ENCODE data around the gene ZBTB44.
"Not testable (repeated sequence)": the region's sequence is repeated elsewhere in the genome, so short reads cannot be mapped to it uniquely, and the experiment has no call there.

Gene ZBTB44

GRCh38 chr11:130314750-130315285, at the start of gene ZBTB44:
Gene ZBTB44 (minus strand): TSS chr11:130314917. CDS start chr11:130261873, 53,044 bp downstream.
- DNase-seq, result peak; percentile 91 to 97 (median 96)

GRCh38 chr11:130359419-130359818, 44.7 kb upstream of the ZBTB44 start:
- DNase-seq, result no peak

GRCh38 chr11:130358398-130358797, 43.7 kb upstream of the ZBTB44 start:
- no peak for DNase-seq

GRCh38 chr11:130347261-130347660, 32.5 kb upstream of the ZBTB44 start:
- no peak for DNase-seq

- DNase-seq, result no peak
These were observed 30.1 kb upstream of the ZBTB44 start for GRCh38 chr11:130344841-130345240.

GRCh38 chr11:130340671-130341319, 26.1 kb upstream of the ZBTB44 start:
- no peak for DNase-seq

DNA sequence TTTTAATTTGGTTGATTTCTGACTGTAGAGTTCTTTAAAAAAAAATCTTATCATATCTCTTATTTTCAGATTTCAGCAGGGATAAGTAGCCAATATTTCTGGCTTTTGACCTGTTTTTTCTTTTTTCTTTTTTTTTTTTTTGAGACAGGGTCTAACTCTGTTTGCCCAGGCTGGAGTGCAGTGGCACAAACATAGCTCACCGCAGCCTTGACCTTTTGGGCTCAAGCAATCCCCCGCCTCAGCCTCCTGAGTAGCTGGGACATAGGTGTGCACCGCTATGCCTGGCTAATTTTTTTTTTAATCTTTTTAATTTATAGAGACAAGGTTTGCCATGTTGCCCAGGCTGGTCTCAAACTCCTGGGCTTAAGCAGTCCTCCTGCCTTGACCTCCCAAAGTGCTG, 23.9 kb upstream of the ZBTB44 start:
- no peak for DNase-seq

- no peak for DNase-seq
These were observed 22.8 kb upstream of the ZBTB44 start for GRCh38 chr11:130337281-130338089.

GRCh38 chr11:130331397-130331796, 16.7 kb upstream of the ZBTB44 start:
- not testable (repeated sequence) for DNase-seq

GRCh38 chr11:130330101-130330684, 15.5 kb upstream of the ZBTB44 start:
- DNase-seq, result no peak

GRCh38 chr11:130328420-130328819, 13.7 kb upstream of the ZBTB44 start:
- DNase-seq, result no peak

- DNase-seq, result no peak
These were observed 13.0 kb upstream of the ZBTB44 start for GRCh38 chr11:130327716-130328115.

GRCh38 chr11:130325691-130326090, 11.0 kb upstream of the ZBTB44 start:
- DNase-seq, result no peak

- DNase-seq, result no peak
These were observed 9.0 kb upstream of the ZBTB44 start for GRCh38 chr11:130323452-130324450.

DNA sequence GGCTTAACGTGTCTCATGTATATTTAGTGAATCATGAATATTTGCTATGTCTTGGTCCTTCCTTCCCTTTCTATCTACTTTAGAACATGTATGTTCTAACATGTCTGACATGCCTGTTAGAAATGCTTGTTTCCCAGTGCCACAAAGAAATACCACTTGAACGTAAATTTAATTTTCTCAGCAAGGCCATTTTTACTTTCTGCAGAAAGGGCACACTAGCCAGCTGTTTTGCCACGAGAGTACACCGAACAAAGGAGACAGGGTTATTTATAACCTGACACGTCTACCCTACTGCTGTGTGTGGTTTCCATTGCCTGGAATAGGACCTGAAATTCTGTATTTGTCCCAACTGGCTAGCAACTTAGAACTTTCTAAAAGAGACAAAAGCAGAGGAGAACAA, 7.4 kb upstream of the ZBTB44 start:
- DNase-seq, result no peak

DNA sequence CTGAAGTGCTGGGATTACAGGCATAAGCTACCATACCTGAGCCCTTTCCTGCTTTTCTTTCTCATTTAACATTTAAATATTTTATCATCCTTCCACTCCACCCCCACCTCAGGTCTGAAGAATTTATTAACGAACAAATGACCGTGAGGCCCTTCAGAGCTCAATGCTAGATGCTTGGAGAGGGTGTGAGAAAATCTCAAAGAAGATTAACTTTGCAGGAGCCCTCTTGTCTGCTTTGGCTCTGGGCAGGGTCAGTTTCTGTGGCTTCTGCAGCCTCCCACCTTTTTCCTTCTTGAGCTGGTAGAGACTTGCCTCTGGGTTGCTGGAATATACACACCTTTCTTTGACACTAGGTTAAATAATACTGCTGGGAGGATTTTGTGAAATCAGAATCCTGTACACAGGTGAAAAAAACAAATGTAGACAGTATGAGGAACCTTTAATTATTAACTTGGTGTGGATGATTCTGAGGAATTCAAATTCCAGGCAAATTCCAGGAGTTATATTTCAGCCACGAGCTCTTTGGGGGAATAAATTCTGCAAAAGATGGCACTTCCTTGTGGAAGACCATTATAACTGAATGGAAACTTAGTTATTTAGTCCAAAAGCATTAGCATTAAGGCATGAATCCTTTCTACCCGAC, 3.4 kb upstream of the ZBTB44 start:
- no peak for DNase-seq

DNA sequence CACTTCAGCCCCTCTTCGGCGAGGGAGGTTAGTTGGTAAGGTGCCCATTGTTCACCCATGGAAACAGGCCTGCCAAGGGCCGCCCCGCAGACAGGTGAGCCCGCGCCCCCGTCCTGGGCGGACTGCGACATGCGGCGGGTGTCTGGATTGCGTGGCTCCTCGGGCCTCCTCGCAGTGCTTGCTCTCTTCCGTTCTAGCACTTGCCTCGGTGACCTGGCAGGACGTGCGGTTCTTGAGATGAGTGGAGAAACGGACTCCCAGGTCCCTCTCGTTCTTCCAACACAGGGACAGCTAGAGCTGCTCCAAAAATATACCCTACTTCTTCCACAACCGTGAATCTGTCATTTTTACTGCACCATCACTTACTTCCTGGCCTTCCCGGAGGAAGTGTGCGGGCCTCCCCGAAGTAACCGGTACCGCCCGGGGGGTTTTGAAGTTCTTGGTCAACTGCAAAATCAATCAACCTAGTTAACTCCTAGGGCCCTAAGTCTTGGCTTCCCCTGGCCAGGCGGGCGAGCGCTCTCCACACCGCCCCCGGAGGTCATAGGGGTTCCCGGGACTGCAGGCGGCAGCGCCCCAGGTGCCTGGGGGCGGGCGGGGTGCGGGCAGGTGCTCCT, 745 bp upstream of the ZBTB44 start:
- DNase-seq, result peak in 1 of 3 donors; percentile 27

- peak; percentile 56 to 82 (median 67) for DNase-seq
These were observed 450 bp downstream of the ZBTB44 start for GRCh38 chr11:130314184-130314749.

DNA sequence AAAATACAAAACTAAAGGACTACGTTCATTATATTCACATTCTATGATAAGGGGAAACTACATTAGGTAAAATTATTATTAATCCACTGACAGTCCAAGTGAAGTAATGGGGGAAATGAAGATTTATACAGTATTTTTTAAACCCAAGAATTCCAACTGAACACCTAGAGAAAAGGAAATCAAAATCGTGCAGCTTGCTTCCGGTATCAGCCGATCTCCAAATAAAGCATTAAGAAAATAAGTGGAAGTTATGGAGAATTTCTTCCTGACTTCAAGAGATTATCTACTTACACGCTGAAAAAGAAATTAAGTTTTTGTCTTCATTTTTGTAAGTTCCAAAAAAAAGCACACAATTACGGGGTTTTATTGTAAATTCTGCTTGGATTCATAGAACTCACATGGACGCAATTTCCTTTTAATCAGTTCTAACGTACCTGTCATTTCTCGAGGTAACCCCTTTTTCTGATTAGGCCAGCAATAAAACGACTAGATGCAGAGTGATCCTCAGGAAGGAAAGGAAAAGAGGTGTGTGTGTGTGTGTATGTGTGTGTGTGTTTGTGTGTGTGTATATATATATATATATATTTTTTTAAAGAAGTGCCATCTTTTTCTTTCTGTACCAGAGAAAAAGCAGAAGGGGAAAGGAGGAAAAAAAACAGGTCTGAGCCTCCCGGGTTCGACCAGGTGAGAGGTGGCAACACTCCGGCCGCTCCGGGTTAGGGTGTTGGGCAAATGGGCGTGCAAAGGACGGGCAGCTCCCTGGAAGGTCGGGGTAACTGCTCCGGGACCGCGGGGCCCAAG, 1.1 kb downstream of the ZBTB44 start:
- DNase-seq, result peak in 1 of 3 donors; percentile 20

DNA sequence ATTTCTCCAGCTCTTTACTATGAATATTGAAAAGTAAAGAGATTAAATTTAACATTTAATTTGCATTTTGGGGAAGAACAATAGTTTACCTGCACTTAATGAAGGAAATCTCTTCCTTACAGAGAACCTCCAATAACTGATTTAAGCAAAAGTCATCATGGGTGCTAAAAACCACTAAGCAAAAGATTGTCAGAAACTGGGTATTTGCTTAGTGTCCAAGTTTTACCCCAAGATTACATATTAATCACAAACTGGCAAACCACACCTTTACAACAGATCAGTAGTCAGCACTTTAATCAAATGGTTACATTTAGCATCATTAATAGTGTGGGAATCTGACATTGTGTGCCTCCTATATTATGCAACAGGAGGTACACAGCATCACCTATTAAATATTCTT, 2.7 kb downstream of the ZBTB44 start:
- no peak for DNase-seq

All from suppressor macrophage treated with lipopolysaccharide for 1 hour (primary cell).